HepG2 (cell line): ENCODE data around the gene GABRG3. TPM values are rescaled to one million over a fixed set of nuclear protein-coding genes. Genes with fewer than 3 reads are reported as not detected.

Source experiments
- HIVEP1 ChIP-seq: sonication (generic); formaldehyde crosslinking; IDR thresholded peaks from 2 replicates; pipeline ENCODE4 v1.4.0; 2020; ENCODE audit warnings: mild to moderate bottlenecking, missing genetic modification reagents
- JUNB ChIP-seq: sonication (generic); formaldehyde crosslinking; IDR thresholded peaks from 2 replicates; pipeline ENCODE4 v1.8.0; 2022; ENCODE audit warnings: missing genetic modification reagents, mild to moderate bottlenecking, borderline replicate concordance
- PITX1 ChIP-seq: sonication (generic); formaldehyde crosslinking; IDR thresholded peaks from 2 replicates; pipeline ENCODE4 v1.5.1; 2020; ENCODE audit warnings: mild to moderate bottlenecking, missing genetic modification reagents
- ZBTB7B ChIP-seq: sonication (generic); formaldehyde crosslinking; IDR thresholded peaks from 2 replicates; pipeline ENCODE4 v1.4.0; 2020; ENCODE audit warnings: missing genetic modification reagents
- ZNF446 ChIP-seq: sonication (generic); formaldehyde crosslinking; IDR thresholded peaks from 2 replicates; pipeline ENCODE4 v1.5.0; 2020; ENCODE audit warnings: mild to moderate bottlenecking, missing genetic modification reagents
- ZNF460 ChIP-seq: sonication (generic); formaldehyde crosslinking; IDR thresholded peaks from 2 replicates; pipeline ENCODE4 v1.5.1; 2020; ENCODE audit warnings: missing genetic modification reagents, mild to moderate bottlenecking, borderline replicate concordance
- polyA plus RNA-seq, 8 experiments: library from polyadenylated mRNA; depleted of rRNA in 3 of 8; stranded (reverse) in 7 of 8; unstranded in 1 of 8; fragments of >200 nt; fragmentation: Illumina TruSeq in 4 of 8; extraction: Trizol in 4 of 8; gene quantifications; 2 replicates each; pipeline versions ENCODE4 v1.2.1 to v1.2.3, GENCODE V29; 2011 to 2016; ENCODE audit warnings: low read depth in 4 of 8, missing spikeins in 1 of 8, mixed read lengths in 1 of 8; ENCODE audit not compliant: insufficient read depth in 1 of 8
- total RNA-seq, 5 experiments: library from RNA; depleted of rRNA; stranded (reverse); fragments of >200 nt; fragmentation: Illumina TruSeq; extraction: Trizol; gene quantifications; 2 replicates each; pipeline ENCODE4 v1.2.3, GENCODE V29; 2016; ENCODE audit warnings: low read depth in 1 of 5
- TF ChIP-seq, protein P1 (sequence below): sonication (generic); formaldehyde crosslinking; IDR thresholded peaks from 2 replicates; pipeline ENCODE4 v1.4.0; 2020; ENCODE audit warnings: missing genetic modification reagents, borderline replicate concordance
- TF ChIP-seq, protein P2 (sequence below): sonication (generic); formaldehyde crosslinking; IDR thresholded peaks from 2 replicates; pipeline ENCODE4 v1.4.0; 2020; ENCODE audit warnings: missing genetic modification reagents
- TF ChIP-seq, protein P3 (sequence below): sonication (generic); formaldehyde crosslinking; IDR thresholded peaks from 2 replicates; pipeline ENCODE4 v1.9.0; 2021; ENCODE audit warnings: missing genetic modification reagents, borderline replicate concordance

GABRG3 gene
- total and polyA plus RNA-seq, 2 of the 13 experiments (the other 11 are each of a cell fraction or from before 2014, with no cell fraction given), result not detected

DNA sequence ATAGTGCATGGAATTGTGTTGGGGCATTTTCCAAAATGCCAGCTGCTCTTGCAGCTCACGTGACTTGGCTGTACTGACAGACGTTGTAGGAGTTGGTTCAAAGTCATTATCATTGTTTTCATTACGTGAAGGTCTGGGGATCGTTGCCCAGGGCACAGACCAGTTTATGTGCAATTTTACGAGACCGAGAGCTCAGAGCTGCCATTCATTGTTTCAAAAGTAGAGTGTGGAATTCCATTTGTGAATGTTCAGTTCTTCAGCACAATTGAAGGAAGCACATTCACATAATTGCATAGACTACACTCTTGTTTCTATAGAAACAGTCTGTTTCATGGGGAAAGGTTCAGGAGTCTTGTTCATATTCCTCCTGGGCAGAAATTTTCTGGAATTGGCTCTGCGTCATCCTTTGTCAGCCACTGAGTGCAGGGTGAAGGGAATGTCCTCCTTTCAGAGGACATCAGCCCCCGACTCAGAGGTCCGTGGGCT lies 54.5 kb downstream of the GABRG3 start (continued):
- TF ChIP-seq JUNB, result no peak
- TF ChIP-seq, protein P1, sequence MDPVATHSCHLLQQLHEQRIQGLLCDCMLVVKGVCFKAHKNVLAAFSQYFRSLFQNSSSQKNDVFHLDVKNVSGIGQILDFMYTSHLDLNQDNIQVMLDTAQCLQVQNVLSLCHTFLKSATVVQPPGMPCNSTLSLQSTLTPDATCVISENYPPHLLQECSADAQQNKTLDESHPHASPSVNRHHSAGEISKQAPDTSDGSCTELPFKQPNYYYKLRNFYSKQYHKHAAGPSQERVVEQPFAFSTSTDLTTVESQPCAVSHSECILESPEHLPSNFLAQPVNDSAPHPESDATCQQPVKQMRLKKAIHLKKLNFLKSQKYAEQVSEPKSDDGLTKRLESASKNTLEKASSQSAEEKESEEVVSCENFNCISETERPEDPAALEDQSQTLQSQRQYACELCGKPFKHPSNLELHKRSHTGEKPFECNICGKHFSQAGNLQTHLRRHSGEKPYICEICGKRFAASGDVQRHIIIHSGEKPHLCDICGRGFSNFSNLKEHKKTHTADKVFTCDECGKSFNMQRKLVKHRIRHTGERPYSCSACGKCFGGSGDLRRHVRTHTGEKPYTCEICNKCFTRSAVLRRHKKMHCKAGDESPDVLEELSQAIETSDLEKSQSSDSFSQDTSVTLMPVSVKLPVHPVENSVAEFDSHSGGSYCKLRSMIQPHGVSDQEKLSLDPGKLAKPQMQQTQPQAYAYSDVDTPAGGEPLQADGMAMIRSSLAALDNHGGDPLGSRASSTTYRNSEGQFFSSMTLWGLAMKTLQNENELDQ (CRISPR knock-in tag), result no peak
- TF ChIP-seq, protein P2, sequence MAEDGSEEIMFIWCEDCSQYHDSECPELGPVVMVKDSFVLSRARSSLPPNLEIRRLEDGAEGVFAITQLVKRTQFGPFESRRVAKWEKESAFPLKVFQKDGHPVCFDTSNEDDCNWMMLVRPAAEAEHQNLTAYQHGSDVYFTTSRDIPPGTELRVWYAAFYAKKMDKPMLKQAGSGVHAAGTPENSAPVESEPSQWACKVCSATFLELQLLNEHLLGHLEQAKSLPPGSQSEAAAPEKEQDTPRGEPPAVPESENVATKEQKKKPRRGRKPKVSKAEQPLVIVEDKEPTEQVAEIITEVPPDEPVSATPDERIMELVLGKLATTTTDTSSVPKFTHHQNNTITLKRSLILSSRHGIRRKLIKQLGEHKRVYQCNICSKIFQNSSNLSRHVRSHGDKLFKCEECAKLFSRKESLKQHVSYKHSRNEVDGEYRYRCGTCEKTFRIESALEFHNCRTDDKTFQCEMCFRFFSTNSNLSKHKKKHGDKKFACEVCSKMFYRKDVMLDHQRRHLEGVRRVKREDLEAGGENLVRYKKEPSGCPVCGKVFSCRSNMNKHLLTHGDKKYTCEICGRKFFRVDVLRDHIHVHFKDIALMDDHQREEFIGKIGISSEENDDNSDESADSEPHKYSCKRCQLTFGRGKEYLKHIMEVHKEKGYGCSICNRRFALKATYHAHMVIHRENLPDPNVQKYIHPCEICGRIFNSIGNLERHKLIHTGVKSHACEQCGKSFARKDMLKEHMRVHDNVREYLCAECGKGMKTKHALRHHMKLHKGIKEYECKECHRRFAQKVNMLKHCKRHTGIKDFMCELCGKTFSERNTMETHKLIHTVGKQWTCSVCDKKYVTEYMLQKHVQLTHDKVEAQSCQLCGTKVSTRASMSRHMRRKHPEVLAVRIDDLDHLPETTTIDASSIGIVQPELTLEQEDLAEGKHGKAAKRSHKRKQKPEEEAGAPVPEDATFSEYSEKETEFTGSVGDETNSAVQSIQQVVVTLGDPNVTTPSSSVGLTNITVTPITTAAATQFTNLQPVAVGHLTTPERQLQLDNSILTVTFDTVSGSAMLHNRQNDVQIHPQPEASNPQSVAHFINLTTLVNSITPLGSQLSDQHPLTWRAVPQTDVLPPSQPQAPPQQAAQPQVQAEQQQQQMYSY (CRISPR knock-in tag), result no peak
- TF ChIP-seq PITX1, result no peak
- no peak for TF ChIP-seq HIVEP1 (CRISPR knock-in tag)
- no peak for TF ChIP-seq ZNF446 (CRISPR knock-in tag)
- TF ChIP-seq ZBTB7B (CRISPR knock-in tag), result no peak
- no peak for TF ChIP-seq ZNF460
- TF ChIP-seq, protein P3, sequence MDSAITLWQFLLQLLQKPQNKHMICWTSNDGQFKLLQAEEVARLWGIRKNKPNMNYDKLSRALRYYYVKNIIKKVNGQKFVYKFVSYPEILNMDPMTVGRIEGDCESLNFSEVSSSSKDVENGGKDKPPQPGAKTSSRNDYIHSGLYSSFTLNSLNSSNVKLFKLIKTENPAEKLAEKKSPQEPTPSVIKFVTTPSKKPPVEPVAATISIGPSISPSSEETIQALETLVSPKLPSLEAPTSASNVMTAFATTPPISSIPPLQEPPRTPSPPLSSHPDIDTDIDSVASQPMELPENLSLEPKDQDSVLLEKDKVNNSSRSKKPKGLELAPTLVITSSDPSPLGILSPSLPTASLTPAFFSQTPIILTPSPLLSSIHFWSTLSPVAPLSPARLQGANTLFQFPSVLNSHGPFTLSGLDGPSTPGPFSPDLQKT (CRISPR knock-in tag), result no peak
